Trophoblast cell (in vitro differentiated cells and primary cell): ENCODE measurements around the gene FASTK.
A peak's percentile ranks its signal among the peaks of the same experiment; 100 is the strongest.

Source experiments
- DNase-seq, 2 donors: peaks; one replicate each; pipeline ENCODE4 v3.0.0-alpha.2; 2016
- H2AFZ ChIP-seq: 2 replicates; pipeline ENCODE4 v1.6.1; 2013; ENCODE audit warnings: low read length, moderate library complexity, mild to moderate bottlenecking; ENCODE audit not compliant: insufficient read depth, poor library complexity
- H2AK5ac ChIP-seq: 2 replicates; pipeline ENCODE4 v1.6.1; 2013; ENCODE audit warnings: mild to moderate bottlenecking, low read length
- H2BK120ac ChIP-seq: 2 replicates; pipeline ENCODE4 v1.6.1; 2013; ENCODE audit warnings: low read length, mild to moderate bottlenecking, moderate library complexity; ENCODE audit not compliant: insufficient read depth, poor library complexity
- H2BK12ac ChIP-seq: 2 replicates; pipeline ENCODE4 v1.6.1; 2013; ENCODE audit warnings: mild to moderate bottlenecking, low read length, moderate library complexity
- H2BK5ac ChIP-seq: 2 replicates; pipeline ENCODE4 v1.6.1; 2013; ENCODE audit warnings: low read length, low read depth, moderate library complexity, mild to moderate bottlenecking; ENCODE audit not compliant: poor library complexity
- H3K14ac ChIP-seq: 2 replicates; pipeline ENCODE4 v1.6.1; 2013; ENCODE audit warnings: mild to moderate bottlenecking, low read length
- H3K18ac ChIP-seq: 2 replicates; pipeline ENCODE4 v1.6.1; 2013; ENCODE audit warnings: mild to moderate bottlenecking, low read length
- H3K23ac ChIP-seq: 2 replicates; pipeline ENCODE4 v1.6.1; 2013; ENCODE audit warnings: low read length
- H3K27ac ChIP-seq: 2 replicates; pipeline ENCODE4 v1.5.1; 2013; ENCODE audit warnings: low read depth, mild to moderate bottlenecking, inconsistent platforms, low read length, moderate library complexity
- H3K27me3 ChIP-seq: 2 replicates; pipeline ENCODE4 v1.6.1; 2013; ENCODE audit warnings: inconsistent platforms, mild to moderate bottlenecking, low read length, moderate library complexity; ENCODE audit not compliant: insufficient read depth
- H3K36me3 ChIP-seq, 2 experiments: 1 replicate in 1 of 2; 2 replicates in 1 of 2; pipeline ENCODE4 v1.6.1; 2013; ENCODE audit warnings: low read length in 2 of 2, mild to moderate bottlenecking in 2 of 2, moderate library complexity in 1 of 2; ENCODE audit not compliant: insufficient read depth in 2 of 2, control insufficient read depth in 1 of 2
- H3K4ac ChIP-seq: 2 replicates; pipeline ENCODE4 v1.6.1; 2013; ENCODE audit warnings: low read depth, mild to moderate bottlenecking, low read length, moderate library complexity
- H3K4me1 ChIP-seq, 2 experiments: 1 replicate in 1 of 2; 2 replicates in 1 of 2; pipeline ENCODE4 v1.6.1; 2013; ENCODE audit warnings: low read length in 2 of 2, mild to moderate bottlenecking in 2 of 2, moderate library complexity in 1 of 2; ENCODE audit not compliant: insufficient read depth in 2 of 2, control insufficient read depth in 1 of 2
- H3K4me2 ChIP-seq: 2 replicates; pipeline ENCODE4 v1.6.1; 2013; ENCODE audit warnings: inconsistent platforms, mild to moderate bottlenecking, low read length, moderate library complexity
- H3K4me3 ChIP-seq: 2 replicates; pipeline ENCODE4 v1.5.1; 2013; ENCODE audit warnings: mild to moderate bottlenecking, low read depth, low read length, inconsistent platforms
- H3K79me1 ChIP-seq: one replicate; pipeline ENCODE4 v1.6.1; 2013; ENCODE audit warnings: low read length
- H3K79me2 ChIP-seq: 2 replicates; pipeline ENCODE4 v1.6.1; 2013; ENCODE audit warnings: low read length, mild to moderate bottlenecking; ENCODE audit not compliant: control insufficient read depth, insufficient read depth, poor library complexity
- H3K9ac ChIP-seq: 2 replicates; pipeline ENCODE4 v1.6.1; 2013; ENCODE audit warnings: mild to moderate bottlenecking, low read length
- H3K9me3 ChIP-seq: 2 replicates; pipeline ENCODE4 v1.6.1; 2013; ENCODE audit warnings: low read depth, mild to moderate bottlenecking, control low read depth, inconsistent platforms, low read length; ENCODE audit not compliant: insufficient read depth
- H4K12ac ChIP-seq: 2 replicates; pipeline ENCODE4 v1.6.1; 2013; ENCODE audit warnings: low read depth, mild to moderate bottlenecking, low read length, moderate library complexity
- H4K8ac ChIP-seq: 2 replicates; pipeline ENCODE4 v1.6.1; 2013; ENCODE audit warnings: low read depth, mild to moderate bottlenecking, low read length, moderate library complexity
- H4K91ac ChIP-seq: one replicate; pipeline ENCODE4 v1.6.1; 2013; ENCODE audit warnings: low read depth, mild to moderate bottlenecking, low read length, moderate library complexity
- WGBS: extraction: QIAGEN DNeasy Blood & Tissue Kit; methylation state at CpG from one replicate; pipeline ENCODE4 v1.1.7; 2013; ENCODE audit warnings: missing lambda C conversion rate; ENCODE audit not compliant: insufficient read length, insufficient coverage; ENCODE audit errors: extremely low coverage; 5-methylcytosine and 5-hydroxymethylcytosine counted together

FASTK gene

GRCh38 chr7:151125470-151125845 lies 44.8 kb upstream of the FASTK start:
- Histone ChIP-seq H2BK120ac (no peak overlapping the region), H2BK12ac (no peak overlapping the region), H3K4me2 (peak overlapping the region; percentile 75), H3K27me3 (no peaks in the 10 kb centered on the region), H3K4ac (no peak overlapping the region), H3K4me1 (peaks cover 14 to 18% of the 10 kb centered on the region in 2 experiments), H3K9me3 (peaks cover 2% of the 10 kb centered on the region), H3K79me2 (no peaks in the 10 kb centered on the region), H2AFZ (no peak overlapping the region), H2BK5ac (no peak overlapping the region), H2AK5ac (no peak overlapping the region), H3K23ac (no peak overlapping the region), H3K27ac (no peak overlapping the region), H4K8ac (no peak overlapping the region), H4K12ac (peak overlapping the region; percentile 6), H4K91ac (no peak overlapping the region), H3K18ac (peak overlapping the region; percentile 34), H3K4me3 (peak overlapping the region; percentile 45), H3K79me1 (peaks cover 2% of the 10 kb centered on the region), H3K36me3 (peaks cover 86 to 87% of the 10 kb centered on the region in 2 experiments), H3K14ac (no peak overlapping the region), H3K9ac (no peak overlapping the region)
- peak in 1 of 2 donors; percentile 45 for DNase-seq
- no CpG with 5 or more reads among the region's 22 CpGs for WGBS

GRCh38 chr7:151124899-151125399 lies 44.3 kb upstream of the FASTK start:
- no peak for DNase-seq
- Histone ChIP-seq H4K12ac (no peak overlapping the region), H4K8ac (no peak overlapping the region), H3K27ac (no peak overlapping the region), H2BK12ac (no peak overlapping the region), H3K27me3 (no peaks in the 10 kb centered on the region), H2AK5ac (no peak overlapping the region), H3K9me3 (peaks cover 2% of the 10 kb centered on the region), H2BK5ac (no peak overlapping the region), H3K4me2 (peak overlapping the region; percentile 75), H3K23ac (no peak overlapping the region), H3K14ac (no peak overlapping the region), H2AFZ (no peak overlapping the region), H2BK120ac (no peak overlapping the region), H3K4me3 (no peak overlapping the region), H3K18ac (peak overlapping the region; percentile 34), H3K79me1 (peaks cover 2% of the 10 kb centered on the region), H3K79me2 (no peaks in the 10 kb centered on the region), H3K4me1 (peaks cover 14 to 18% of the 10 kb centered on the region in 2 experiments), H3K36me3 (peaks cover 86 to 87% of the 10 kb centered on the region in 2 experiments), H3K9ac (no peak overlapping the region), H3K4ac (no peak overlapping the region), H4K91ac (no peak overlapping the region)
- no CpG with 5 or more reads among the region's 14 CpGs for WGBS

- peaks cover 86 to 87% of the 10 kb centered on the region in 2 experiments for H3K36me3 ChIP-seq
- DNase-seq: no peak
- H3K18ac ChIP-seq: peak overlapping the region; percentile 30
- H3K27me3 ChIP-seq: no peaks in the 10 kb centered on the region
- no peak overlapping the region for H3K4me2 ChIP-seq
- peaks cover 2% of the 10 kb centered on the region for H3K9me3 ChIP-seq
- H3K14ac ChIP-seq: no peak overlapping the region
- H2AFZ ChIP-seq: no peak overlapping the region
- no CpG with 5 or more reads among the region's 7 CpGs for whole genome bisulfite sequencing
- no peak overlapping the region for H3K27ac ChIP-seq
- H3K9ac ChIP-seq: no peak overlapping the region
- no peak overlapping the region for H4K8ac ChIP-seq
- peaks cover 2% of the 10 kb centered on the region for H3K79me1 ChIP-seq
- H3K23ac ChIP-seq: no peak overlapping the region
- no peak overlapping the region for H2BK5ac ChIP-seq
- H3K4ac ChIP-seq: no peak overlapping the region
- no peak overlapping the region for H3K4me3 ChIP-seq
- H4K91ac ChIP-seq: no peak overlapping the region
- no peaks in the 10 kb centered on the region for H3K79me2 ChIP-seq
- no peak overlapping the region for H2BK120ac ChIP-seq
- H2AK5ac ChIP-seq: no peak overlapping the region
- no peak overlapping the region for H2BK12ac ChIP-seq
- H3K4me1 ChIP-seq: peaks cover 14 to 18% of the 10 kb centered on the region in 2 experiments
- H4K12ac ChIP-seq: no peak overlapping the region
Observed at GRCh38 chr7:151124481-151124880, 43.9 kb upstream of the FASTK start.

- no peak overlapping the region for H2AK5ac ChIP-seq
- peak overlapping the region; percentile 30 for H3K18ac ChIP-seq
- no peaks in the 10 kb centered on the region for H3K27me3 ChIP-seq
- H3K4me2 ChIP-seq: no peak overlapping the region
- peak; percentile 80 to 94 for DNase-seq
- no peak overlapping the region for H4K8ac ChIP-seq
- H3K9me3 ChIP-seq: peaks cover 2% of the 10 kb centered on the region
- H2BK5ac ChIP-seq: no peak overlapping the region
- H3K23ac ChIP-seq: no peak overlapping the region
- H3K79me2 ChIP-seq: no peaks in the 10 kb centered on the region
- H2BK12ac ChIP-seq: no peak overlapping the region
- WGBS: no CpG with 5 or more reads among the region's 24 CpGs
- H3K27ac ChIP-seq: no peak overlapping the region
- peaks cover 86 to 87% of the 10 kb centered on the region in 2 experiments for H3K36me3 ChIP-seq
- H4K12ac ChIP-seq: no peak overlapping the region
- H4K91ac ChIP-seq: no peak overlapping the region
- no peak overlapping the region for H3K4me3 ChIP-seq
- peaks cover 2% of the 10 kb centered on the region for H3K79me1 ChIP-seq
- no peak overlapping the region for H2BK120ac ChIP-seq
- no peak overlapping the region for H3K4ac ChIP-seq
- peaks cover 14 to 18% of the 10 kb centered on the region in 2 experiments for H3K4me1 ChIP-seq
- no peak overlapping the region for H3K14ac ChIP-seq
- no peak overlapping the region for H2AFZ ChIP-seq
- H3K9ac ChIP-seq: no peak overlapping the region
Observed at GRCh38 chr7:151123822-151124464, 43.3 kb upstream of the FASTK start.
